Measurements from ENCODE around the gene TMEM170A. TPM values are rescaled to one million over a fixed set of nuclear protein-coding genes. Genes with fewer than 3 reads are reported as not detected.
"Not testable (repeated sequence)": the region's sequence is repeated elsewhere in the genome, so short reads cannot be mapped to it uniquely, and the experiment has no call there.

Gene TMEM170A, protein sequence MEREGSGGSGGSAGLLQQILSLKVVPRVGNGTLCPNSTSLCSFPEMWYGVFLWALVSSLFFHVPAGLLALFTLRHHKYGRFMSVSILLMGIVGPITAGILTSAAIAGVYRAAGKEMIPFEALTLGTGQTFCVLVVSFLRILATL
- 15.3 and 18.9 TPM in 2 replicates for total RNA-seq (2014; rRNA removed; shearing (Covaris generic))
- 16.0 and 16.2 TPM in 2 replicates for polyA plus RNA-seq (2015; cell fraction: cytosol; rRNA removed)
- 16.0 and 18.7 TPM in 2 replicates for polyA plus RNA-seq (2015; cell fraction: nucleus; rRNA removed)

DNA sequence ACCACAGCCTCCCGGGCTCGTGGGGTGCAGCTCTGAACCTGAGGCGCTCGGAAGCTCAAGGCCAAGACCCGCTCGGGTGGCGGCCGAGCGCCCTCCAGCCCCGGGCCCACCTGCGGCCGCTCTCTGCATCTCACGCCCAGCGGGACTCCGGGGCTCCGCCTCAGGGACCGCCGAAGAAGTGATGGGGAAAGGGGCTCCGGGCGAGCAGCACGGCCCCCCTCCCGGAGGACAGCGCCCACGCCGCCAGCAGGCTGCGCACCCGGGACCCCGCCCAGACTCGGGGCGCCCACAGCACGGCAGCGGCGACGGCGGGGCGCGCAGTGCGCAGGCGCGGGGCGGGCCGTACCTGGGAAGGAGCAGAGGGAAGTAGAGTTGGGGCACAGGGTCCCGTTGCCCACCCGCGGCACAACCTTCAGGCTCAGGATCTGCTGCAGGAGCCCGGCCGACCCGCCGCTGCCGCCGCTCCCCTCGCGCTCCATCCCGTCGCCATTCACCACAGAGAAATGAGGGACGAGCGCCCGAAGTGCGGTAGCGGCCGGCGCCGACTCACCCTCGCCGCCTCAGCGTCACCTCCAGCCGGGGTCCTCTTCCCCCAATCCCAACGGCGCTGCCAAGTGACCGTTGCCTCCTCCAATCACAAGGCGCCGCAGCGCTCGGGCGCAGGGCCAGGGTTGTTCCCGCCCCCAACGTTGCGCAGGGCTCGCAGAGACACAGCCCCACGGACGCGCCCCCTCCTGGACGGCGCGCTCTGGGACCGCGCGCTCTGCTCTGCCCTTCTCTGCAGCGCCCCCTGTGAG, at the start of gene TMEM170A:
Gene TMEM170A (minus strand): TSS at position 568 of the 797 bp plus-strand sequence. CDS start 89 bp downstream, at position 479.
- peak; percentile 99 for DNase-seq (ENCODE audit: low read depth)

DNA sequence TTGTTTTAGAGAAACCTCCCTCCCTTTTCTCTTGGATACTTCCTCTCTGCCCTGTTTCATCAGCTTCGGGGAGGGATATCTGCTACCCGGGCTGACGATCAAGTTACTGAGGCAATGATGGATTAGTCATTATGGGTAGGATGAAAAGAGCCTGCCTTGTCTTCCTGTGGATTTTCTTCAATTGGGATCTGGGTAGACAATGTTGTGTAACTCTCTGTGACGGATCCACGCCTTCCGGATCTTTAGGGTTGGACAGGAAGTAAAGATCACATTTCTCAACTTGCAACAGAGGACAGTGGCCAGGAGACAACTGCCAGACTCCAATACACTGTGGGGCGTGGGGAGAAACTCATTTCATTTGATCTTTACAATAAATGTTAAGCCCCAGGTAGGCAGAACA, 42.1 kb upstream of the TMEM170A start:
- peak; percentile 96 for DNase-seq (ENCODE audit: low read depth)

DNA sequence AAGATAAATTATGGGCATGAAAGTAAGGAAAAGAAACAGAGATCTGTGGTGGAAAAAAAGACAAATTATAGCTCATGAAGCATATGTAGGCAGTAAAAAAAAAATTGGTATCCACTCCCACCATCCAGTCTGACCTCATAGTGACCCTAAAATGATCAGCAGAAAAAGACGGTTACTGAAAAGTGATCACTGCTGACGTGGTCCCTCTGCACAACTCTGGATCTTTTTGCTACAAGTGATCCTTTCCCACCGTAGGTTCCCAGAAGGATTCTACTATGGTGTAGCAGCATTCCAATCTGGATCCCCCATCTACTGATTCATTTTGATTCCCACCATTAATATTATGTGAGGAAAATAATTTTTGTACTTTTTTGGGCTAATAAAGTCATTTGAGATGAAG, 41.6 kb upstream of the TMEM170A start:
- no peak for DNase-seq (ENCODE audit: low read depth)

DNA sequence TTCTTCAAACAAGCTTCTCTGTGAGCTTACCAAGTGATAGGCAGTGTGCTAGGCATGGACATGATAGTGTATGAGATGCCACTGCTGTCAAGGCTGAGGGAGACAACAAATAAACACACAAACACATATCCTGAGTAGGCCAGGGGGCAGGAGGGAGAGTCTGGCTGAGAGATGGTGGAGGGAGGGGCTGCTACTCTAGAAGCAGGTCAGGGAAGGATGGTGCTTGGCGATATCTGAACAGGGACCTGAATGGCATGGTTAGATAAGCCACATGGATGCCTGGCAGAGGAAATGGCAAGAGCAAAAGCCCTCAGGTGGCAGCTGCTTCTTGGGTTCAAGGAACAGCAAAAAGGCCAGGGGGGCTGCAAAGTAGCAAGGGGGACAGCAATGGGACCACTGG, 39.3 kb upstream of the TMEM170A start:
- no peak for DNase-seq (ENCODE audit: low read depth)

DNA sequence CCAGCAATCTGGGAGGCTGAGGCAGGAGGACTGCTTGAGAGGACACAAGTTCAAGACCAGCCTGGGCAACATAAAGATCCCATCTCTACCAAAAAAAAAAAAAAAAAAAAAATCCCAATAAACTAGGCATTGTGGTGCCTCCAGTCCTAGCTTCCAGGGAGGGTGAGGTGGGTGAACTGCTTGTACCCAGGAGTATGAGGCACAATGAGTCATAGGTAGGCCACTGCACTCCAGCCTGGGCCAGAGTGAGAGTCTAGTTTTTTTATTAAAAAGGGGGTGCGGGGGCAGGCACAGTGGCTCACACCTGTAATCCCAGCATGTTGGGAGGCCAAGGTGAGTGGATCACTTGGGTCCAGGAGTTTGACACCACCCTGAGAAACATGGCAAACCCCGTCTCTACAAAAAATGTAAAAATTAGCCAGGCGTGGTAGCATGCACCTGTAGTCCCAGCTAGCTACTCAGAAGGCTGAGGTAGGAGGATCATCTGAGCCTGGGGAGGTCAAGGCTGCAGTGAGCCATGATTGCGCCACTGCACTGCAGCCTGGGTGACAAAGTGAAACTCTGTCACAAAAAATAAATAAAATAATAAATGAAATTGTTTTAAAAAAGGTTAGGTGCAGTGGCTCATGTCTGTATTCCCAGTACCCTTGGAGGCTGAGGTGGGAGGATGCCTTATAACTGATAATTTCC, 38.6 kb upstream of the TMEM170A start:
- DNase-seq (ENCODE audit: low read depth), result peak; percentile 58

DNA sequence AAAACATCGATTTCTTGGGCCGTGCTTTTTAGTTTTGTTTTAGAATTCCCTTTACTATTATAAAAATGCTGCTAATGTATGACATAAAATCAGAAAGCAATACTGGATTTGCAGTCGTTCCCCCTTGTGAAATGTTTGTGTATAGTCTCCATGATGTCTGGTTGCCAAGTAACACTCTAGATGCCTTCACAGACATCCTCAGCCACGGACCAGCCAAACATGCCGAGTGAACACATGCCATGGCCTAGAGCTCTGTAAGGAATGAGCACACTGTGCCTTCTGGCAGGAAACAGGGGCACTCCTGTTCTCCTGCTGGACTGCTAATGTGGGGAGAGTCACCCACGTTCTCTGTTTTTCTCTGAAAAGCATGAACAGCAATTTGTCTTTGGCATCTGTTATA, 37.3 kb upstream of the TMEM170A start:
- not testable (repeated sequence) for DNase-seq (ENCODE audit: low read depth)

DNA sequence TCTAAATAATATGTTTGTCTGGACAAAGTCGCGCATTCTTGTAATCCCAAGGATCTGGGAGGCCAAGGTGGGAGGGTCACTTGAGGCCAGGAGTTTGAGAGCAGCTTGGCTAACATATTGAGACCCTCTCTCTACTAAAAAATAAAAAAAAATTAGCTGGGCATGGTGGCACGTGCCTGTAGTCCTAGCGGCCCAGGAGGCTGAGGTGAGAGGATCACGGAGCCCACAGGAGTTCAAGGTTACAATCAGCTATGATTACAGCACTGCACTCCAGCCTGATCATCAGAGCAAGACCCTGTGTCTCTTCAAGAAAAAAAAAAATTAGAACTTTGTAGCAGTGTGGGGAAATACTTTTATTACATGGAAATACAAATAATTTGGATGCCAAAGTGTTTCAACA, 36.9 kb upstream of the TMEM170A start:
- DNase-seq (ENCODE audit: low read depth), result no peak

DNA sequence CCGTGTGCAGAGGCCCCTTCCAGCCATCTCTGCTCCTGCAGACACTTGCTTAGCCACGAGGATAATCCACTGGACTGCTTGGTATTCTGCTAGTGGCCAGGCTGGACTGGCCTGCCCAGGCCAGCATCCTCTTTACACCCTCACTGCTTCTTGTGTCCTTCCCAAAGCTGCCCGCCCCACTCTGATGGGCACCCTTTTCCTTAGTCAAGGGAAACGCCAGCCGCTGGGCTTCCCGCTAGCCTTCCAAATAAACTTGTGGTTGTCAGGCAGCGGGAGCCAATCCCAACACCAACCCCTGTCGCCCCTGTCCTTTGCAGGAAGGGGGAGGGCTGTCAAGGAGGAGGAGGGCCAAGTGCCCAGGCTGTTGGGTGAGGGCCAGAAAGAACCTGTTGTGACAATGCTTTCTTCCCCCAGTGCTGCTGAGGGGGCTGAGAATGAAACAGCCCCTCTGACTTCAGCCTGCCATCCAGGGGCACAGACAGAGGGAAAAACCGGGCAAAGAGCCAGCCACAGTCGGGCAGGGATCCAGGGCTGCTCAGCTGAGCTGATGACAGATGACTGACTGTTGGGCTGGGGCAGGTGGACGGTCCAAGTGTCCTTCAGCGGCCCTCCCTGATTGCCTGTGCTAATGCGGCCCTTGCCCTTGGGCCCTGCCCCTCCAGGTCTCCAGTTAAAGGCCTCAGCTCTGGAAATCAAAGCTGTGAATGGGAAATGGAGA, 34.3 kb upstream of the TMEM170A start:
- peak; percentile 48 for DNase-seq (ENCODE audit: low read depth)

DNA sequence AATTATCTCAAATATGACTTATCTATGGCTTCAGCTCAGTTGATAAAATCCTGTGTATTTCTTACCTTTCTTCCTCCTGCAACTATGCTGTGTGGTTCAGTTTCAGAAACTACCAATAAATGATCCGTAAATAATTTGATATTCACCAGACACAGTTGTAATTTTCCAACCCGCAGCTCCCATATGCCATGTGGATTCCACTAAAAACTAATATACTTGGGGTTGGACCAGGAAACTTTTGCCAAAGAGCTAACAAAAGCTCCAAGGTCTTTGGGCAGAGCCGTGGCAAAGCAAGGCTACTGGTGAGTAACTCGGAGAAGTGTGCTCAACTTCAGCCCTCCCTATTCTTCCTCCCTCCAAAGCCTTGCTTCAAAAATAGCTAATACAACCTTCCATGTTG, 33.1 kb upstream of the TMEM170A start:
- no peak for DNase-seq (ENCODE audit: low read depth)

DNA sequence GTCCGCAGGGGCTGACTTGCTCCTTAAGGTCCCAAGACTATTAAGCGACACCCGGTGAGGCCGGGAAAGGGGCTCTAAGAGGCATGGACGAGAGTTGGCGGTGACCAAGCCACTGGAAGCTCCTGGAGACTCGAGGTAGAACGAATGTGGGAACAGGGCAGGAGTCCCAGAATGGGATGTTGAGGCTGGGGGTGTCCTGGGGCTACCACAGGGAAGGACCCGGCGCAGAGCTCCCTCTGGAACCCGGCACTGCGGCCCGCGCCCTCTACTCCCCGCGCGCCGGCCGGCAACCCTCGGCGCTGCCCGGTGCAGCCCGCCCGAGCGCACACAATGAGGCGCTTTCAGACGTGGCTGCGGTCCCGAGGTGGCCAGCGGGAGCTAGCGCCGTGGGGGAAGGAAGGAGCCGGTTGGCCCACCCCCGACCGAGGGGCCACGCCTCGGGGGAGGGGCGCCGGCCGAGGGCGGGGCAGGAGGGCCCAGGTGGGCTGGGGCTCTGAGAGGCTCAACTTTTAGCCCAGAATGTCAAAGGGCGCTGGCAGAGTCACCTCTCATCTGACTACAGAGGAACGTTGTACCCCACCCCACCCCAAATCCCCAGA, 30.7 kb upstream of the TMEM170A start, which contains the start of gene CHST6:
Gene CHST6 (minus strand): TSS at position 366 of the 599 bp plus-strand sequence. CDS start 15,613 bp downstream, outside the sequence.
- no peak for DNase-seq (ENCODE audit: low read depth)

DNA sequence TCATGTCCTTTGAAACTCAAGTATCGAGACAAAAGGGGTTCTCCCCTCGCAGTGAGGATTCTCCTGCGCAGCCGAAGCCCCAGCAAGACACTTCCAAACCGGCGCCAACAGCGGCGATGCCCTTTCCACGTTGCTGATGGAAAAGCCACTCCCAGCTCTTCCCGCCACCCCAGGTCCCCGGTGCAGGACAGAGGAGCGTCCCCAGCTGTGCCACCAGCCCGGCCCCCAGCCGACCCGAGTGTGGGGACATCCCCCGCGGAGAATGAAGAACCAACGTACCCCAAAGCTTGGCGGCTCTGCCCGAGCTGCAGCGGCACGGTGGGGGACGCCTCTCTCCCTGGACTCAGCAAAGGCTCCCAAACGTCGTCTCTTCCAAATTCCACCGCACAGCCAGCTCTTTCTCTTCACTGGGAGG, 30.2 kb upstream of the TMEM170A start:
- no peak for DNase-seq (ENCODE audit: low read depth)

DNA sequence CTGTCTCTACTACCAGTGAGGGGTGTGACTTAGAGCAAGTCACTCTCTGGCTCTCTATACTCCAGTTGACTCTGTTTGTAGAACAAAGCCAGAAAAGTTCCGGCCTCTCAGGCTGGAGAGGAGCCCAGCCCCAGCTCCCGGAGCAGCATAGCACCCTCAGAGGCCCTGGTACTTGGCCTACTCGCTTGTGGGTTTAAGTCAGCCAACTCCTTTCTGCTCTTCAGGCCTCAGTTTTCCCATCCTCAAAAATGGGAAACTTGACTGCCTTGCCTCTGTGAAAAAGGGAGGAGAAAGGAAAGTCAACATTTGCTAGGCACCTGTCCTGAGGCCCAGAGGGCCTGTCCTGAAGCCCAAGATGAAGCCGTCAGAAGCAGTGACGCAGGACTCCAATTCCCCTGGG, 29.7 kb upstream of the TMEM170A start:
- DNase-seq (ENCODE audit: low read depth), result no peak

DNA sequence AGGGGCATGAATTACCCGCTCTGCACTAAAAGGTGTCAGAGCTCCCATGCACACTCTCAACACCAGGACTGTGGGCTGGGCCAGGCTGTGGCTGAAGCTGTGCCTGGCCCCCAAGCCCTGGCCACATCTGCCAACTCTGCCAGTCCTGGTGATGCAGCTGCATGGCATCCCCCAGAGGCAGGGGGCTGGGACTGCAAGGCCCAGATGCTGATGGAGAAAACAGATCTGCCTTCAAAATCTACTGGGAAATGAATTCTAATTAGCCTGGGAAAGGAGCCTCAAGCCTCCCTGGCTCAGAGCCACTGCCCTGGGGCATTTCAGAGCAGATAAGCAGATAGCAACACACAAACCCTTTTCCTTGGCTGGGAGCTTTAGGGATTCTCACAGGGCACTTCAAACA, 27.4 kb upstream of the TMEM170A start:
- DNase-seq (ENCODE audit: low read depth), result peak; percentile 61

DNA sequence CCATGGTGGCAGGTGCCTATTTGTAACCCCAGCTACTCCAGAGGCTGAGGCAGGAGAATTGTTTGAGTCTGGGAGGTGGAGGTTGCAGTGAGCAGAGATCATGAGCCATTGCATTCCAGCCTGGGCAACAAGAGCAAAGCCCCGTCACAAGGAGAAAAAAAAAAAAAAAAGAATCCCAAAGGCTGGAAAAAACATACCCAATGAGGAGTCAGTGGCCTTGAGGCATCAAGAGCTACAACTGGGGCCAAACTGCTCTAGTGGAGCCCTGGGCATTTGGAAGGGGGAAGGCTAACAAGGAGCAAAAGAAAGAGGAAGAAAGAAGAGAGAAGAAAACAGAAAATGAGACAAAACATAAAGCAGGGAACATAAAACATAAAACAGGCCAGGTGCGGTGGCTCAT, 23.8 kb upstream of the TMEM170A start:
- no peak for DNase-seq (ENCODE audit: low read depth)

DNA sequence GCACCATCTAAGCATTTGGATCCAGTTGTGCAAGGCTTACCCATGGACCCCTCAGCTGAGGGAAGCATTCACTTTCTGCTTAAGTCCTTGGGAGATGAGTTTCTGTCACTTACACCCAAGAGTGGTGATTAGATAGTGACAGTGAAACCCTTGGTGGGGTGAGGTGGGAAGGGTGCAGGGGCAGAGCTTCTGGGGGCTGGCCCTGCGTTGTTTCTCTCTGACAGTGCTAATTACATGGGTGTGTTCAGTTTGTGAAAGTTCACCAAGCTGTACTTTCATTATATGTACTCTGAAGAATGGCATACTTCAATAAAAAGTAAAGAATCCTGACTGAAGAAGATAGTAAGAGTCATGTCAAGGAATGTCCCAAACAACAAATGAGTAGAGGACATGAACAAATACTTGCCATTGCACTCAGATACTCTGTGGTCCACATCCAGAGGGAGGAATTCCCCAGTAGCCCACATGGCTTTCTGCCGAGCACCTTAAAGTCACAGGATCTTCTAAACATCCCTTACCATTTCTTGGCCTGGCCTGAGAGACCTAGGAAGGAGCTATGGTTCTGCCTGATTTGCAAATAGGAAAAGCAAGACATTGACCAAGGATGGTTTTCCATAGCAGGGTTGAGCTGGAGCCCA, 22.3 kb upstream of the TMEM170A start:
- no peak for DNase-seq (ENCODE audit: low read depth)

DNA sequence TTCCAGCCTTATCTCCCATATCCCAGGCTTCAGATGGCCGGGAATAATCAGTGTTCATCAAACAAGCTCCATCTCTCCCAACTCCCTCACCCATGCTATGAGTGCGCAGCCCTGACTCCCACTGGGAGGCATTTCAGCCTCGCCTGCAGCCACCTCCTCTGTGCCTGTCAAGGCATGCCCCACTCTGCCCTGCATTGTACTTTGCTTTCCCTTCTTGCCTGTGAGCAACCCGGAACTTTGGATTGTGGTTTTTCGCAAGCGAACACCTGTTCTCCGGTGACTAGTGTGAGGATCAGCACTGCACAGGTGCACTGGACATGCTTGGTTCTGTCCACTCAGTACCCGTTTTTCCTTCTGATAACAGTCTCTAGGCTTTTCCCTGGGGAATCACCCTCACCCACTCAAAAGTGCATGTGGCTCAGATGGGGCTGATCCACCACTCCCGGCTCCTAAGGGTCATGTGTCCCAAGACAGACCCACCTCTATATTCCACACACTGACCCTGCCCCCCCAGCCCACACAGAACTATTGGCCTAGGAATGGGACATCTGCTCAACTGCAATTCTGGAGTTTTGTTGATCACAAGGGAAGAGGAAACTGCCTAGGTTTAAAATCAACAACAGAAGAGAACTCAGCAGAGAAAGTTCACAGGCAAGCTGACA, 21.7 kb upstream of the TMEM170A start:
- DNase-seq (ENCODE audit: low read depth), result no peak

DNA sequence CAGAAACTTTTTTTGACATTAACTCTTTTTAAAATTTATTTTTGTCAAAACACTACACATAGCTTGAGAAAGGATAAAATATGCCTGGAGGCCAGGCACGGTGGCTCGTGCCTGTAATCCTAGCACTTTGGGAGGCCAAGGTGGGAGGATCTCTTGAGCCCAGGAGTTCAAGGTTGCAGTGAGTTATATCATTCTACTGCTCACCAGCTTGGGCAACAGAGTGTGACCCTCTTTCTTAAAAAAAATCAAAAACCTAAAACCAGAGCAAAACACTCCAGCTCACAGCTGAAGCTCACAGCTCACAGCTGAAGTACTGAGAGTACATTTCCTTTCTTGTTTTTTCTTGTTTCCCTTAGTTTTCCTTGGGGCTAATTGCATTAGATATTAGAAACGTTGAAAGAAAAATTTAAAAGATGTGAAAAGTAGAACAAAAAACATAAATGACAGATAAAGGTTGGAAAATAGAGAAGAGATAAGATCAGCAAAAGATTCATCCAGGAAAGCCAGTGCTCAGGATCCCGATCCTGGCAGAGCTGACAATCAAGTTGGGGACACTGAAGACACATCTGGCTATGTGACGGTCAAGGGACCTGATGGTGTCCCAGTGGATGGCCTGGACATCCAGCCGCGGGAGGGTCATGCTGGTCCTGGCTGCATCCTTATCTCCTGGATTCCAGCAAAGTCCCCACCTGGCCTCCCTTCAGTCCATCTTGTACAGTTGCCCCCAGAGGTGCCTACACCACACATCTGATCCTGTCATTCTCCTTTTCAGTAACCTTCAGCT, 20.9 kb upstream of the TMEM170A start:
- DNase-seq (ENCODE audit: low read depth), result no peak

DNA sequence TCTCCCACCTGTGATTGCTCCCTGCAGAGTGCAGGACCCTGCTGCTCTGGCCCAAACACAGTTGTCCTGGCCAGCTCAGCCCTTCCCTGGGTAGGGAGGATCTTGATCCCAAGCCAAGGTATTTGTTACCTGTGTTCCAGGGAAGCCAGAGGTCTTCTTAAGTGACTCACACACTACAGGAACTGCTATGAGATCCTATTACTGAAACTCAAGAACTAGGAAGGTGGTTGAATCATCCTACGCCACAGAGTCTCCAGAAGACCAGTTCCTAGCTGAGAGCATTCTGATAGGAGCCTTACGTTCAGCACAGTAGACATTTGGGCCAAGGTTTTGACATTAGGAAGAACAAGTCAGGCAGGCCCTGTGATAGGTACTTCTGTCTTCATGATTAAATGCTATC, 18.7 kb upstream of the TMEM170A start:
- peak; percentile 88 for DNase-seq (ENCODE audit: low read depth)
